PC-3 (cell line): ENCODE measurements around the gene GJB4. TPM values are rescaled to one million over a fixed set of nuclear protein-coding genes. Genes with fewer than 3 reads are reported as not detected.

ENCODE experiments used
- ATAC-seq: fragments of 200-7000 bp; cut with Tn5 transposase; 2 replicates; pipeline ENCODE4 v1.9.1; 2020; ENCODE audit warnings: mild to moderate bottlenecking, moderate library complexity
- BruUV-seq: library from RNA; stranded (reverse); fragments of 400-500 nt; replicated peaks from 2 replicates; lab custom pipeline; 2021; lab: Mats Ljungman, UMichigan
- CTCF ChIA-PET: fragments of 300-600 bp; sonication (Branson Sonifier 250); formaldehyde crosslinking; loops from one replicate; lab custom pipeline; 2022; ENCODE audit warnings: antibody characterized with exemption; lab: Charles Lee
- POLR2A ChIA-PET: fragments of 300-600 bp; sonication (Branson Sonifier 250); formaldehyde crosslinking; loops from one replicate; lab custom pipeline; 2022; ENCODE audit warnings: antibody characterized with exemption; ENCODE audit not compliant: unreplicated experiment; lab: Charles Lee
- DNase-seq: peaks from one replicate; pipeline ENCODE4 v3.0.0-alpha.2; 2015
- H2AFZ ChIP-seq: fragments of 300-600 bp; sonication (generic); 2 replicates; pipeline ENCODE4 v1.6.0; 2016; ENCODE audit warnings: antibody characterized with exemption, low read length
- H3F3A ChIP-seq: fragments of 300-600 bp; sonication (generic); one replicate; pipeline ENCODE4 v1.6.0; 2017; ENCODE audit warnings: antibody characterized with exemption, low read length, control low read depth, mild to moderate bottlenecking; ENCODE audit not compliant: unreplicated experiment
- H3K27ac ChIP-seq: fragments of 300-600 bp; sonication (generic); 2 replicates; pipeline ENCODE4 v1.5.1; 2016; ENCODE audit warnings: mild to moderate bottlenecking, low read length
- H3K27me3 ChIP-seq: fragments of 300-600 bp; sonication (generic); 2 replicates; pipeline ENCODE4 v1.6.1; 2016; ENCODE audit warnings: low read length, mixed read lengths
- H3K36me3 ChIP-seq: fragments of 300-600 bp; sonication (generic); 2 replicates; pipeline ENCODE4 v1.6.1; 2016; ENCODE audit warnings: low read depth, mixed run types, low read length, mixed read lengths
- H3K4me1 ChIP-seq: fragments of 300-600 bp; sonication (generic); 2 replicates; pipeline ENCODE4 v1.5.1; 2016; ENCODE audit warnings: low read length; ENCODE audit not compliant: insufficient read depth
- H3K4me2 ChIP-seq: fragments of 300-600 bp; sonication (generic); 2 replicates; pipeline ENCODE4 v1.6.0; 2016; ENCODE audit warnings: low read length
- H3K4me3 ChIP-seq: fragments of 300-600 bp; sonication (generic); 2 replicates; pipeline ENCODE4 v1.5.1; 2016; ENCODE audit warnings: mild to moderate bottlenecking, low read length, mixed read lengths
- H3K79me2 ChIP-seq: fragments of 300-600 bp; sonication (generic); 2 replicates; pipeline ENCODE4 v1.6.1; 2017; ENCODE audit warnings: low read length, mixed read lengths
- H3K9ac ChIP-seq: fragments of 300-600 bp; sonication (generic); 2 replicates; pipeline ENCODE4 v1.6.0; 2016; ENCODE audit warnings: mild to moderate bottlenecking, low read length
- H3K9me2 ChIP-seq: fragments of 300-600 bp; sonication (generic); replicated peaks from 2 replicates; pipeline ENCODE4 v1.6.1; 2016; ENCODE audit warnings: mixed run types, low read length, mixed read lengths
- H3K9me3 ChIP-seq: fragments of 300-600 bp; sonication (generic); 2 replicates; pipeline ENCODE4 v1.6.1; 2016; ENCODE audit warnings: low read length, mixed read lengths
- H4K20me1 ChIP-seq: fragments of 300-600 bp; sonication (generic); 2 replicates; pipeline ENCODE4 v1.6.1; 2016; ENCODE audit warnings: low read length, mixed read lengths
- EZH2 ChIP-seq: fragments of 300-600 bp; sonication (generic); IDR thresholded peaks from one replicate; pipeline ENCODE4 v1.6.1; 2017; ENCODE audit warnings: antibody characterized with exemption, mild to moderate bottlenecking, low read length; ENCODE audit not compliant: unreplicated experiment
- EZH2phosphoT487 ChIP-seq: fragments of 300-600 bp; sonication (generic); IDR thresholded peaks from 2 replicates; pipeline ENCODE4 v1.6.1; 2018; ENCODE audit warnings: mild to moderate bottlenecking, antibody characterized with exemption, low read length, borderline replicate concordance
- intact Hi-C: fragments of 100-400 bp; cut with micrococcal nuclease; formaldehyde crosslinking; loops from 2 replicates; pipeline ENCODE4 v1.9.0; 2023
- total RNA-seq: library from RNA; depleted of rRNA; stranded (reverse); fragments of >200 nt; gene quantifications from 2 replicates; pipeline ENCODE4 v1.2.3, GENCODE V29; 2014
- TF ChIP-seq, protein P1 (sequence below): fragments of 300-600 bp; sonication (generic); conservative IDR thresholded peaks from 2 replicates; pipeline ENCODE4 v1.5.1; 2017; ENCODE audit warnings: antibody characterized with exemption, low read depth, mild to moderate bottlenecking, low read length

GJB4 gene
- total RNA-seq, 1 experiment from 2014 or later, result not detected

GRCh38 chr1:34781071-34781843, 21.7 kb downstream of the GJB4 start, which contains the start of gene GJB3:
Gene GJB3 (plus strand): TSS chr1:34781214. CDS start chr1:34784763, 3,549 bp downstream.
- Histone ChIP-seq H3K4me1 (peaks cover 72% of the 10 kb centered on the region), H3F3A (no peaks in the 10 kb centered on the region), H3K9ac (peak within 1 kb of the TSS; percentile 93), H3K27ac (peak within 1 kb of the TSS; percentile 94), H3K9me2 (no peaks in the 10 kb centered on the region), H4K20me1 (0 out of 2 replicates have a peak, but pooled peaks cover 4% of the 10 kb centered on the region), H2AFZ (peak within 1 kb of the TSS; percentile 74), H3K4me2 (peak within 1 kb of the TSS; percentile 98), H3K27me3 (no peaks in the 10 kb centered on the region), H3K79me2 (peaks cover 59% of the 10 kb centered on the region), H3K36me3 (peaks cover 24% of the 10 kb centered on the region), H3K9me3 (no peaks in the 10 kb centered on the region), H3K4me3 (peak within 1 kb of the TSS; percentile 96)
- peak; percentile 31 for ATAC-seq
- BruUV-seq, result no TSS peak
- TF ChIP-seq EZH2, result no peak
- TF ChIP-seq, protein P1, sequence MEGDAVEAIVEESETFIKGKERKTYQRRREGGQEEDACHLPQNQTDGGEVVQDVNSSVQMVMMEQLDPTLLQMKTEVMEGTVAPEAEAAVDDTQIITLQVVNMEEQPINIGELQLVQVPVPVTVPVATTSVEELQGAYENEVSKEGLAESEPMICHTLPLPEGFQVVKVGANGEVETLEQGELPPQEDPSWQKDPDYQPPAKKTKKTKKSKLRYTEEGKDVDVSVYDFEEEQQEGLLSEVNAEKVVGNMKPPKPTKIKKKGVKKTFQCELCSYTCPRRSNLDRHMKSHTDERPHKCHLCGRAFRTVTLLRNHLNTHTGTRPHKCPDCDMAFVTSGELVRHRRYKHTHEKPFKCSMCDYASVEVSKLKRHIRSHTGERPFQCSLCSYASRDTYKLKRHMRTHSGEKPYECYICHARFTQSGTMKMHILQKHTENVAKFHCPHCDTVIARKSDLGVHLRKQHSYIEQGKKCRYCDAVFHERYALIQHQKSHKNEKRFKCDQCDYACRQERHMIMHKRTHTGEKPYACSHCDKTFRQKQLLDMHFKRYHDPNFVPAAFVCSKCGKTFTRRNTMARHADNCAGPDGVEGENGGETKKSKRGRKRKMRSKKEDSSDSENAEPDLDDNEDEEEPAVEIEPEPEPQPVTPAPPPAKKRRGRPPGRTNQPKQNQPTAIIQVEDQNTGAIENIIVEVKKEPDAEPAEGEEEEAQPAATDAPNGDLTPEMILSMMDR, result no peak
- TF ChIP-seq EZH2phosphoT487, result no peak
- peak; percentile 73 for DNase-seq
- POLR2A ChIA-PET, result interaction anchor here (0.6 to 1.0 kb wide), 3 partner anchors 19 to 1444 kb away, joined by 3 to 5 read pairs (median 3); no protein-coding TSS in a partner anchor
- CTCF ChIA-PET, result interaction anchor here (1.0 to 1.1 kb wide), 2 partner anchors 18 to 39 kb away, joined by 3 to 4 read pairs; no protein-coding TSS in a partner anchor
- intact Hi-C loops, result no loop called here

GRCh38 chr1:34781844-34782391, 22.4 kb downstream of the GJB4 start:
- Histone ChIP-seq H3K27ac (peak overlapping the region; percentile 94), H4K20me1 (0 out of 2 replicates have a peak, but pooled peaks cover 6% of the 10 kb centered on the region), H3K4me1 (peaks cover 76% of the 10 kb centered on the region), H3K9me3 (no peaks in the 10 kb centered on the region), H3K36me3 (peaks cover 27% of the 10 kb centered on the region), H3K9ac (peak overlapping the region; percentile 93), H3K79me2 (peaks cover 59% of the 10 kb centered on the region), H2AFZ (peak overlapping the region; percentile 74), H3K27me3 (no peaks in the 10 kb centered on the region), H3K4me2 (peak overlapping the region; percentile 98), H3F3A (no peaks in the 10 kb centered on the region), H3K4me3 (peak overlapping the region; percentile 96), H3K9me2 (no peaks in the 10 kb centered on the region)
- DNase-seq (peak; percentile 86), ATAC-seq (peak; percentile 26)
- ChIA-PET POLR2A (interaction anchor here (0.6 to 1.0 kb wide), 3 partner anchors 19 to 1445 kb away, joined by 3 to 5 read pairs (median 3); no protein-coding TSS in a partner anchor), CTCF (interaction anchor here (0.8 to 1.1 kb wide), 2 partner anchors 39 to 71 kb away, joined by 4 to 7 read pairs; no protein-coding TSS in a partner anchor)
- TSS peak; percentile 52 for BruUV-seq
- TF ChIP-seq, protein P1, result peak; percentile 5; the same call in 1 of the 2 replicates
- no peak for TF ChIP-seq EZH2
- intact Hi-C loops, result no loop called here
